ENCODE results near the gene CEP170.

CEP170 gene

DNA sequence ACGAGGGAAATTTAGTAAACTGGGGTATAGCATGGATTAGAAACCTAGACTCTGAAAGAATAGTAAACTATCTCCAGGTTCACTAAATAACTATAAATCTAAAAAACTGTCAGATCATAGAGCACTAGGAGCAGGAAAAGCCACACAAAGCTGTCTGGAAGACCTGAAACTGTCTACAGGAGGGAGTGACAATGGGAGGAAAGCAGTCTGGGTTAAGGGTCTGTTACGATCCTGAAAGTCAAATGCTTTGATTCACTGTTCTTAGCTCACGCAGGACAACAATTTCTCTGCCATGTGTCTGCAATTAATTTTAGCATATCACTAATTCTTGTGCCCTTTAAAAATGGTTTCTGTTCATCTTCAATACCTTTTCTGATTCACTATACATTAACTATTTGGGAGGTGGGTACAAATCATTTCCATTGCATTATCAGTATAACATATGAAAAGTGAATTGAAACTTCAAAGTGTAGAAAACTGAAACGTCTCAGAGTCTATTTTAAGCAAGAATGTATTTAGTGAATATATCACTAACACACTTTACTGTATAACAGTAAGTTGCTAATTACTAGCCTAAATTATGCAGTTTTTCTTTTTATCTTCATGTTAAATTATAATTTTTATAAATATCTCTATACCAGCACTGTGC is 18.4 kb downstream of the CEP170 start:
- Histone ChIP-seq H3K9ac (ENCODE audit: low read length) (peak overlapping the region; percentile 42), H3K27ac (ENCODE audit: low read length) (peak overlapping the region; percentile 77), H4K20me1 (ENCODE audit: insufficient read depth, low read length) (peaks cover 19% of the 10 kb centered on the region; the same call in 1 of the 2 replicates), H3K4me3 (ENCODE audit: low read length) (peak overlapping the region; percentile 64), H3K4me1 (ENCODE audit: low read length) (peaks cover 43% of the 10 kb centered on the region), H3K36me3 (replicated peaks; ENCODE audit: low read depth, low read length) (peaks cover 46% of the 10 kb centered on the region), H3K4me2 (ENCODE audit: low read length) (peak overlapping the region; percentile 82), H3K79me2 (ENCODE audit: low read length) (peaks cover 94% of the 10 kb centered on the region), H3K27me3 (ENCODE audit: low read depth, low read length) (no peaks in the 10 kb centered on the region), H2AFZ (ENCODE audit: low read depth, low read length) (no peak overlapping the region), H3K9me3 (ENCODE audit: insufficient read depth, low read length) (peaks cover 10% of the 10 kb centered on the region; the same call in 1 of the 2 replicates)
- TF ChIP-seq, protein P1, sequence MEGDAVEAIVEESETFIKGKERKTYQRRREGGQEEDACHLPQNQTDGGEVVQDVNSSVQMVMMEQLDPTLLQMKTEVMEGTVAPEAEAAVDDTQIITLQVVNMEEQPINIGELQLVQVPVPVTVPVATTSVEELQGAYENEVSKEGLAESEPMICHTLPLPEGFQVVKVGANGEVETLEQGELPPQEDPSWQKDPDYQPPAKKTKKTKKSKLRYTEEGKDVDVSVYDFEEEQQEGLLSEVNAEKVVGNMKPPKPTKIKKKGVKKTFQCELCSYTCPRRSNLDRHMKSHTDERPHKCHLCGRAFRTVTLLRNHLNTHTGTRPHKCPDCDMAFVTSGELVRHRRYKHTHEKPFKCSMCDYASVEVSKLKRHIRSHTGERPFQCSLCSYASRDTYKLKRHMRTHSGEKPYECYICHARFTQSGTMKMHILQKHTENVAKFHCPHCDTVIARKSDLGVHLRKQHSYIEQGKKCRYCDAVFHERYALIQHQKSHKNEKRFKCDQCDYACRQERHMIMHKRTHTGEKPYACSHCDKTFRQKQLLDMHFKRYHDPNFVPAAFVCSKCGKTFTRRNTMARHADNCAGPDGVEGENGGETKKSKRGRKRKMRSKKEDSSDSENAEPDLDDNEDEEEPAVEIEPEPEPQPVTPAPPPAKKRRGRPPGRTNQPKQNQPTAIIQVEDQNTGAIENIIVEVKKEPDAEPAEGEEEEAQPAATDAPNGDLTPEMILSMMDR (IDR thresholded peaks at IDR 0.05; ENCODE audit: low read depth, low read length) = no peak
- TF ChIP-seq EZH2phosphoT487 (IDR thresholded peaks at IDR 0.05; ENCODE audit: low read depth) = no peak

DNA sequence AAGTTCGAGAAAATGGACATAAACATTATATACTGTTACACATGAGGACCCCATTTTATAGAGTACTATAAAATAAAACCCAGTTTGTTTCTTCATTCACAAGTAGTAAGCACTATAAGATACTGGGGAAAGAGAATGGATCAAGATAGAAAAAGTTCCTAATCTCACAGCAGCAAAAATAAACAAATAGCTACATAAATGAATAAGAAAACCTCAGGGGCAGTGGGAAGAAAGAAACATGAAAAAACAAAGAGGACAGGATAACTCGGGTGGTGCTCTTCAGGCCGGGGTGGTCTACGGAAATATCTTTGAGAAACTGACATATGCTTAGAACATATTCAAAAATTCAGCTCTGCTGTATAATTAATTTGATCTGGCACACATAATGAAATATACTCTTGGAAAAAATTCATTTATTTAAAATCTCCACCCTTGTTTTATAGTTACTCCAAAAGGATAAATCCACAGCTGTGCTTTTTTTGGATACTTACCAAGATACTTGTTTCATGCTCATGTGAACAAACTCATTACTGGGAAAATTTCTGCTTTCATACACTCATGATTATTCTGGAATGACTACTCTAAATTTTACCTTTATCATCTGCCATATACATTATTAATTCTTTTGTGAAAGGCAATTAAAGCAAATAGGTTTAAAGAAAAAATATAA is 20.0 kb downstream of the CEP170 start:
- Histone ChIP-seq H3K27me3 (ENCODE audit: low read depth, low read length) (no peaks in the 10 kb centered on the region), H3K27ac (ENCODE audit: low read length) (no peak overlapping the region), H4K20me1 (ENCODE audit: insufficient read depth, low read length) (peaks cover 23% of the 10 kb centered on the region; the same call in 1 of the 2 replicates), H2AFZ (ENCODE audit: low read depth, low read length) (no peak overlapping the region), H3K9me3 (ENCODE audit: insufficient read depth, low read length) (peaks cover 16% of the 10 kb centered on the region; the same call in 1 of the 2 replicates), H3K4me2 (ENCODE audit: low read length) (no peak overlapping the region), H3K36me3 (replicated peaks; ENCODE audit: low read depth, low read length) (peaks cover 56% of the 10 kb centered on the region), H3K4me1 (ENCODE audit: low read length) (peaks cover 43% of the 10 kb centered on the region), H3K79me2 (ENCODE audit: low read length) (peaks cover 91% of the 10 kb centered on the region), H3K9ac (ENCODE audit: low read length) (no peak overlapping the region), H3K4me3 (ENCODE audit: low read length) (no peak overlapping the region)
- no peak for TF ChIP-seq EZH2phosphoT487 (IDR thresholded peaks at IDR 0.05; ENCODE audit: low read depth)
- TF ChIP-seq, protein P1 (IDR thresholded peaks at IDR 0.05; ENCODE audit: low read depth, low read length) = no peak

DNA sequence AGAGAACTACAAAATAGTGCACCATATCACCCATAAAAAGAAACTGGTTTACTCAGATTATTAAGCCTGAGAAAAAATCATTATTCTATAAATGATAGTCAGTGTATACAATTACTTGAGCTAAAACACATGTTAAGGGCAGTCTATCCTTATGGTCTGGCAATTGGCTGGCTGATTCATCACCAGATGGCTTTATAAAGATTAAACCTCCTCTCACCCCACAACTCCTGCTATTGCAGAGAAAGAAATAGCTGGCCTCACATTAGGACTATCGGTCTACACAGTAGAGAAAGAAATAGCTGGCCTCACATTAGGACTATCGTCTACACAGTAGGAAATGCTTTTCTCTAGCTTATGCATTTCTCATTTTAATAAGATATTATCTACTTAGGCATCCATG is 21.2 kb downstream of the CEP170 start:
- Histone ChIP-seq H3K27me3 (ENCODE audit: low read depth, low read length) (no peaks in the 10 kb centered on the region), H4K20me1 (ENCODE audit: insufficient read depth, low read length) (peaks cover 24% of the 10 kb centered on the region; the same call in 1 of the 2 replicates), H3K36me3 (replicated peaks; ENCODE audit: low read depth, low read length) (peaks cover 68% of the 10 kb centered on the region), H3K79me2 (ENCODE audit: low read length) (peaks cover 91% of the 10 kb centered on the region), H3K4me3 (ENCODE audit: low read length) (no peak overlapping the region), H3K4me2 (ENCODE audit: low read length) (no peak overlapping the region), H3K9me3 (ENCODE audit: insufficient read depth, low read length) (peaks cover 26% of the 10 kb centered on the region; the same call in 1 of the 2 replicates), H3K27ac (ENCODE audit: low read length) (no peak overlapping the region), H3K9ac (ENCODE audit: low read length) (no peak overlapping the region), H3K4me1 (ENCODE audit: low read length) (peaks cover 34% of the 10 kb centered on the region), H2AFZ (ENCODE audit: low read depth, low read length) (no peak overlapping the region)
- TF ChIP-seq EZH2phosphoT487 (IDR thresholded peaks at IDR 0.05; ENCODE audit: low read depth) = no peak
- TF ChIP-seq, protein P1 (IDR thresholded peaks at IDR 0.05; ENCODE audit: low read depth, low read length) = no peak

DNA sequence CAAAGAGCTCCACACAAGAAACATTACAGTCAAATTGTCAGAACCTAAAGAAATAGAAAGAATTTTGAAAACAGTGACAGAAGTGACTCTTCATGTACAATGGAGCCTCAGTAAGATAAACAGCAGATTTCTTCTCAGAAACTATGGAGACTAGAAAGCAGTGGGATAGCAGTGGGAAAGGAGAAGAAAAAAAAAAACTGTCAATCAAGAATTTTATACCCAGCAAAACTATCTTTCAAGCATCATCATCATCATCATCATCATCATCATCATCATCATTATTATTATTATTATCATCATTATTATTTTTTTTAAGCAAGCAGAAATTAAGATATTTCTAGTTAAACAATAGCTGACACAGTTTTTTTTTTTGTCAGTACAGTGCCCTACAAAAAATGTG is 24.2 kb downstream of the CEP170 start:
- no peak overlapping the region for H3K27ac ChIP-seq (ENCODE audit: low read length)
- peaks cover 87% of the 10 kb centered on the region for H3K79me2 ChIP-seq (ENCODE audit: low read length)
- TF ChIP-seq EZH2phosphoT487 (IDR thresholded peaks at IDR 0.05; ENCODE audit: low read depth) = no peak
- TF ChIP-seq, protein P1 (IDR thresholded peaks at IDR 0.05; ENCODE audit: low read depth, low read length) = no peak
- peaks cover 26% of the 10 kb centered on the region; the same call in 1 of the 2 replicates for H4K20me1 ChIP-seq (ENCODE audit: insufficient read depth, low read length)
- H3K9me3 ChIP-seq (ENCODE audit: insufficient read depth, low read length) = peaks cover 27% of the 10 kb centered on the region; the same call in 1 of the 2 replicates
- H3K27me3 ChIP-seq (ENCODE audit: low read depth, low read length) = no peaks in the 10 kb centered on the region
- no peak overlapping the region for H3K4me2 ChIP-seq (ENCODE audit: low read length)
- H3K36me3 ChIP-seq (replicated peaks; ENCODE audit: low read depth, low read length) = peaks cover 67% of the 10 kb centered on the region
- H3K4me1 ChIP-seq (ENCODE audit: low read length) = peaks cover 7% of the 10 kb centered on the region
- H3K4me3 ChIP-seq (ENCODE audit: low read length) = no peak overlapping the region
- H3K9ac ChIP-seq (ENCODE audit: low read length) = no peak overlapping the region
- no peak overlapping the region for H2AFZ ChIP-seq (ENCODE audit: low read depth, low read length)
